ENCODE measurements around the gene FAM3C.

The FAM3C gene

GRCh38 chr7:121376979-121377378 lies 19.1 kb downstream of the FAM3C start:
- H3K9ac ChIP-seq (ENCODE audit: low read length), result no peak overlapping the region
- no peak for DNase-seq
- no peak overlapping the region for H3K27ac ChIP-seq (ENCODE audit: low read length)
- TF ChIP-seq CTCF (IDR thresholded peaks at IDR 0.05; ENCODE audit: low read length) (no peak), EZH2 (optimal IDR thresholded peaks at IDR 0.05; ENCODE audit: low read depth, low read length) (no peak), EZH2phosphoT487 (IDR thresholded peaks at IDR 0.05; ENCODE audit: low read length) (no peak)
- no peak overlapping the region for H2AFZ ChIP-seq (ENCODE audit: low read length)
- peaks cover 23% of the 10 kb centered on the region for H3F3A ChIP-seq (ENCODE audit: insufficient read depth, low read length)
- no peaks in the 10 kb centered on the region for H3K9me2 ChIP-seq (replicated peaks; ENCODE audit: insufficient read depth, low read length)
- H3K4me2 ChIP-seq (ENCODE audit: low read depth, low read length), result no peak overlapping the region
- peaks cover 27% of the 10 kb centered on the region for H3K36me3 ChIP-seq (replicated peaks; ENCODE audit: insufficient read depth, low read length)
- H3K79me2 ChIP-seq (ENCODE audit: low read length), result peaks cover 53% of the 10 kb centered on the region
- H4K20me1 ChIP-seq (ENCODE audit: insufficient read depth, low read length), result no peaks in the 10 kb centered on the region
- H3K4me3 ChIP-seq (ENCODE audit: low read length), result no peak overlapping the region
- H3K27me3 ChIP-seq (replicated peaks; ENCODE audit: insufficient read depth, low read length), result no peaks in the 10 kb centered on the region
- H3K4me1 ChIP-seq (ENCODE audit: low read length), result peaks cover 31% of the 10 kb centered on the region
- H3K9me3 ChIP-seq (replicated peaks; ENCODE audit: insufficient read depth, low read length), result no peaks in the 10 kb centered on the region

DNA sequence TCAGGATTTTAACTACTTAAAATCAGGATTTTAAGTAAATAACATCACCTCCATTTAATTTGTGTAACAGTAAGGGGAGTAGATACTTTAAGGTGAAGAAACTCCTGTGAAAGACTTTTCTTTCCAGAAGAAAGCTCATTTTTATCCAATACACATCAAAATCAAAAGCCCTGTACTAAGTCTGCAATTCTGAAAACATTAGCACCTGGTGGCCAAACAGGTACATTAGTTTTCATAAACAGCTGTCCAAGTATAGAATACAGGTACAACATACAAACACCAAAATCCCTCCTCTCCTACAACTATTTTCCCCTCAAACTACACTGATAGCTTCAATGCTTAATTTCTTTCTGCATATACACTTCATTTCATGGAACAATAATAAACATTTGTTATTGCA lies 22.9 kb downstream of the FAM3C start:
- peaks cover 59% of the 10 kb centered on the region for H3K4me1 ChIP-seq (ENCODE audit: low read length)
- H2AFZ ChIP-seq (ENCODE audit: low read length), result no peak overlapping the region
- no peaks in the 10 kb centered on the region for H3K27me3 ChIP-seq (replicated peaks; ENCODE audit: insufficient read depth, low read length)
- peak overlapping the region; percentile 43; the same call in 1 of the 2 replicates for H3K9ac ChIP-seq (ENCODE audit: low read length)
- H3K4me3 ChIP-seq (ENCODE audit: low read length), result peak overlapping the region; percentile 6
- peaks cover 39% of the 10 kb centered on the region for H3F3A ChIP-seq (ENCODE audit: insufficient read depth, low read length)
- H3K9me3 ChIP-seq (replicated peaks; ENCODE audit: insufficient read depth, low read length), result no peaks in the 10 kb centered on the region
- peak; percentile 54 for DNase-seq
- peaks cover 21% of the 10 kb centered on the region for H3K36me3 ChIP-seq (replicated peaks; ENCODE audit: insufficient read depth, low read length)
- peaks cover 55% of the 10 kb centered on the region for H3K79me2 ChIP-seq (ENCODE audit: low read length)
- no peaks in the 10 kb centered on the region for H3K9me2 ChIP-seq (replicated peaks; ENCODE audit: insufficient read depth, low read length)
- no peak for TF ChIP-seq EZH2phosphoT487 (IDR thresholded peaks at IDR 0.05; ENCODE audit: low read length)
- TF ChIP-seq CTCF (IDR thresholded peaks at IDR 0.05; ENCODE audit: low read length), result peak; percentile 58
- H3K27ac ChIP-seq (ENCODE audit: low read length), result peak overlapping the region; percentile 85
- H4K20me1 ChIP-seq (ENCODE audit: insufficient read depth, low read length), result no peaks in the 10 kb centered on the region
- H3K4me2 ChIP-seq (ENCODE audit: low read depth, low read length), result peak overlapping the region; percentile 91

GRCh38 chr7:121372376-121373010 lies 23.6 kb downstream of the FAM3C start:
- Histone ChIP-seq H3F3A (ENCODE audit: insufficient read depth, low read length) (peaks cover 39% of the 10 kb centered on the region), H3K4me1 (ENCODE audit: low read length) (peaks cover 52% of the 10 kb centered on the region), H3K4me3 (ENCODE audit: low read length) (peak overlapping the region; percentile 6), H3K27me3 (replicated peaks; ENCODE audit: insufficient read depth, low read length) (no peaks in the 10 kb centered on the region), H3K36me3 (replicated peaks; ENCODE audit: insufficient read depth, low read length) (peaks cover 15% of the 10 kb centered on the region), H4K20me1 (ENCODE audit: insufficient read depth, low read length) (no peaks in the 10 kb centered on the region), H3K4me2 (ENCODE audit: low read depth, low read length) (peak overlapping the region; percentile 91), H3K9me2 (replicated peaks; ENCODE audit: insufficient read depth, low read length) (no peaks in the 10 kb centered on the region), H3K79me2 (ENCODE audit: low read length) (peaks cover 57% of the 10 kb centered on the region), H3K9ac (ENCODE audit: low read length) (peak overlapping the region; percentile 43; the same call in 1 of the 2 replicates), H3K27ac (ENCODE audit: low read length) (peak overlapping the region; percentile 85), H3K9me3 (replicated peaks; ENCODE audit: insufficient read depth, low read length) (no peaks in the 10 kb centered on the region), H2AFZ (ENCODE audit: low read length) (peak overlapping the region; percentile 32; the same call in 1 of the 2 replicates)
- no peak for TF ChIP-seq EZH2phosphoT487 (IDR thresholded peaks at IDR 0.05; ENCODE audit: low read length)
- TF ChIP-seq CTCF (IDR thresholded peaks at IDR 0.05; ENCODE audit: low read length), result no peak
- no peak for TF ChIP-seq EZH2 (optimal IDR thresholded peaks at IDR 0.05; ENCODE audit: low read depth, low read length)
- peak; percentile 81 for DNase-seq

Data from MM.1S (cell line).